ENCODE measurements around the gene SLCO4A1.

The SLCO4A1 gene

GRCh38 chr20:62606016-62606415 lies 36.3 kb upstream of the SLCO4A1 start:
- no peak for DNase-seq (ENCODE audit: low read depth in 2 of 2, low spot score in 1 of 2)

GRCh38 chr20:62606551-62607201 lies 35.6 kb upstream of the SLCO4A1 start:
- DNase-seq (ENCODE audit: low read depth in 2 of 2, low spot score in 1 of 2), result no peak

DNA sequence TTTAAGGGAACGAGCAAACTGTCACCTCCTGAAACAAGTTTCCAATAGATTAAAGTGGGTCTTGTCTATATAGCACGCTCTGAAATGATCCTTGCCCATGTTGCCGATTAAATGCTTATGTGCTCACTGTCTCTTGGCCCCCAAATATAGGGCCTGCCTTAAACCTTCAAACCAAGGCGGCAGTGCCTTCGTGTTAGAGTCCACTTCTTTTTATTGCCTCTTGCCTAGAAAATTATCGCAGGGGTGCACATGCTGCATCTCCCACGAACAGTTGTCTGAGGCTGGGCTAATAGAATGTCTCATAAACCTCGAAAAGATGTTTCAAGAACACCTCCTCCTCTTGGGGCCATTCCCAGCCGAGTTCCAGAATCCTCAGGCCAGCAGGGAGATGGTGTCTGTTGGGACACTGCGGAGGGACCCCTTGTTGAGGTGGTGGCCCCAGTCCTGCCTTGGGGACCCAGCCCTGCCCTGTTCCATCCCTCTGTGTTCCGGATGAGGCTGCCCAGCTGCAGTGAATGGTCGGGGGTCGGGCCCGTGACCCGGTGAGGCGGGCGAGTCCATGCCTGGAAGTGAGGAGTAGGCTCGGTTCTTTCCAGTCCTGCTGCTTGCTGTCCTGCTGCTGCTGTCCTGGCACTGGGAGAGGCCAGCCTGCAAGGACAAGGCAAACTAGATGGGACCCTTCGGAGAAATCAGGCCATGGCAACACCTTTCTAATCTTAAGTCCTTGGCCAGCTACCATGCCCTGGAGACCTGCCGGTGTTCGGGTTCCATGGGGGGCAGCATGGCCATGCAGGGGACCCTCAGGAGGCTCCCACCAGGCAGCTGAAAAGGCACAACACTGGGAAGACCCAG lies 34.7 kb upstream of the SLCO4A1 start:
- DNase-seq (ENCODE audit: low read depth in 2 of 2, low spot score in 1 of 2), result no peak

DNA sequence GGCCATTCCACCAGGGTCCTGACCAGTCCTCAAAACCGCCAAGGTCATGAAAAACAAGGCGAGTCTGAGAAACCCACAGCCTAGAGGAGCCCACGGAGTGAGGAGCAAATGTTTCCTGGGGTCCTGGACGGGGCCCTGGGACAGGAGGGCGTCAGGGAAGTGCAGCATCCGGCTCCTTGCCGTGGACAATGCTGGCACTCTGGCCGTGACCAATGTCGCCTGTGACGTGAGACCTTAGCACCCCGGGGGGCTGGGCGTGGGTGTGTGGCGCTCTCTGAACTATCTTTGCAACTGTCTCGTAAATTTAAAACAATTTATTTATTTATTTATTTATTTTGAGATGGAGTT lies 34.1 kb upstream of the SLCO4A1 start:
- DNase-seq (ENCODE audit: low read depth in 2 of 2, low spot score in 1 of 2), result no peak

DNA sequence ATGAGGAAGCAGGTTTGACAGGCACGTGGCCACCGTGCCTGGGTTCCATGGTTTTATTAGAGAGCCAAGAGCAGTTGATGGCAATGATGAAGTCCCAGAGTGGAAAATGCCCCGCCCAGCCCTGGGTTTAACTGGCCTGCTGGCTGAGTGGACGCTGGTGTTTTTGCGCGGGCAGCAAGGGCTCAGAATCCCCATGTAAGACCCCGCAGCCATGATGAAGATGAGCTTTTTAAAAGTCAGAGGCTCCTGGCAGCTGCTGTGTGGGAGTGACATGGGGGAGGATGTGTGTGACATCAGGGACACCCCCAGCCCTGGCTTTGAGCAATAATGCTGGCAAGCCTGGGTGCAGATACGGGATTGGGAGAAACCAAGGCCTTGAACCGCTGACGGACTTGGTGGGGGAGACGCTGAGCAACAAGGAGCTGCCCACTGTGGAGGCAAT lies 33.0 kb upstream of the SLCO4A1 start:
- no peak for DNase-seq (ENCODE audit: low read depth in 2 of 2, low spot score in 1 of 2)

DNA sequence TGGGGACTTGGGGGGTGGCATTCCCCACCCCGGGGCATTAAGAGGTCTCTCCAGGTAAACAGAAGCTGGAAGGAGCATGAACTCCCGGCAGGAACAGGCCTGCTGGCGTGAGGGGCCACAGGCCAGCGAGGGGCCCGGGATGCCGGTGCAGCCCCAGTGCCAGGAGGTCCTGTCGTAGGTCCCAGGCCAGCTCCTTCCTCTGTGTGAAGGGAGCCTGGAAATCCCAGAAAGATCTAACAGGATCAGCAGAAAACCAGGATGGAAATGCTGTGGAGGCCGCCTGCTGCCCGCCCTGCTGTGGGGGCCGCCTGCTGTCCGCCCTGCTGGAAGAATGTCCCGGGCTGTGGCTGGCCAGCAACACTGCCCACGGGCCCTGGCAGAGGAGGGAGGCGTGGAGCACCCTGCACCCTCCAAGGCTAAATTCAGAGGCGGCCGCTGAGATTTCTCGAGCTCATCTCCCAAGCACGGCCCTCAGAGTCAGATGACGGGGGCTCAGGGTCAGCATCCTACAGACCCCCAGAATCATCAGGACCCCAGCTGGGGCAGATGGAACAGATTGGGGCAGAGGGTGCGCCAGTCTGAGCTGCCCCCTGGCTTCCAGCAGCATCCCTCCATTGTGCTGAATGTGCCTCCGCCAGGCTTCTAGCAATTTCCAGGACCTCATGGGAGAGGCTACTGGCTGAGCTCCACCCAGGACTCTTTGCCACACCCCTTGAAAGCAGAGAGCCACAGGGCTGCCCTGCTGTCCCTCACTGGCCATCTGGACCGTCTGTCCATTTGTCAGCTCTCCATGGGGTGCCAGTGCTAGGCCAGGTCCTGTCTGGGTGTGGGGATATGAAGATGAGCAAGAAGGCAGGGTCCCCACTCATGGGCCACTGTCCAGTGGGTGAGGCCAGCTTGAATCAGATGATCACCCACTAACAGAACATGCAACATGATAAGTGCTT lies 32.2 kb upstream of the SLCO4A1 start:
- DNase-seq (ENCODE audit: low read depth in 2 of 2, low spot score in 1 of 2), result no peak

DNA sequence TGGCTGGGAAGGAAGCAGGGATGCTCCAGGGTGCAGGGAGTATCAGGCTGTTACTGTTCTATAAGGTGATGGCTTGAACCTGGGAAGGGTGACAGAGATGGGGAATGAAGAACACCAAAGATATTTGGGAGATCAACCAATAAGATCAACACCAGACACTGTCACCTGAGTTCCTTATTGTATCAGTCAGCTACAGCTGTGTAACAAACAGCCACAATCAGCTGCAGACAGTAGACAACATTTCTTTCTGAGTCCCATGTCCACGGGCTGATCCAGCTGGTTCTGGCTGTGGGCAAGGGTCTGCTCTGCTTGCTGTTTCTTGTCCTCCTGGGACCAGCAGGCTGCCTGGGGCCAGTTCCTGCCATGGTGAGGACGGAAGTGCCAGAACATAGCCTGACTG lies 31.3 kb upstream of the SLCO4A1 start:
- no peak for DNase-seq (ENCODE audit: low read depth in 2 of 2, low spot score in 1 of 2)

DNA sequence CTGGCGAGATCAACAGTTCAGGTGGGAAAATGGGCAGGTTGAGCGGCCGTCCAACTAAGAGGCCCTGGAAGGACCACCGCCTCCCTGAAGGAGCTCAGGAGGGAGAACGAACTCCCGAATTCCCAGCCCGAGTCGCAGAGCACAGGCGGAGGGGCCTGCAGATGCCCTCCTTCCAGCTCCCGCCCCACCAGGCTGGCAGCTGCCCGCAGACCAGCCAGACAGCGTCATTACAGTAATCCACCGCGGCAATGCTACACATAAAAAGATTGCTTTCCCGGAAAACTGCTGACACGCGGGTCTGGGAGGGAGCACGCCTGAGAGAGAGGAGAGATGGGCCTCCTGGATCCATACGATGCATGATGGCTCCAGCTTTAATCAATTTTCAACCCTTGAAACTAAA lies 30.5 kb upstream of the SLCO4A1 start:
- DNase-seq (ENCODE audit: low read depth in 2 of 2, low spot score in 1 of 2), result no peak

DNA sequence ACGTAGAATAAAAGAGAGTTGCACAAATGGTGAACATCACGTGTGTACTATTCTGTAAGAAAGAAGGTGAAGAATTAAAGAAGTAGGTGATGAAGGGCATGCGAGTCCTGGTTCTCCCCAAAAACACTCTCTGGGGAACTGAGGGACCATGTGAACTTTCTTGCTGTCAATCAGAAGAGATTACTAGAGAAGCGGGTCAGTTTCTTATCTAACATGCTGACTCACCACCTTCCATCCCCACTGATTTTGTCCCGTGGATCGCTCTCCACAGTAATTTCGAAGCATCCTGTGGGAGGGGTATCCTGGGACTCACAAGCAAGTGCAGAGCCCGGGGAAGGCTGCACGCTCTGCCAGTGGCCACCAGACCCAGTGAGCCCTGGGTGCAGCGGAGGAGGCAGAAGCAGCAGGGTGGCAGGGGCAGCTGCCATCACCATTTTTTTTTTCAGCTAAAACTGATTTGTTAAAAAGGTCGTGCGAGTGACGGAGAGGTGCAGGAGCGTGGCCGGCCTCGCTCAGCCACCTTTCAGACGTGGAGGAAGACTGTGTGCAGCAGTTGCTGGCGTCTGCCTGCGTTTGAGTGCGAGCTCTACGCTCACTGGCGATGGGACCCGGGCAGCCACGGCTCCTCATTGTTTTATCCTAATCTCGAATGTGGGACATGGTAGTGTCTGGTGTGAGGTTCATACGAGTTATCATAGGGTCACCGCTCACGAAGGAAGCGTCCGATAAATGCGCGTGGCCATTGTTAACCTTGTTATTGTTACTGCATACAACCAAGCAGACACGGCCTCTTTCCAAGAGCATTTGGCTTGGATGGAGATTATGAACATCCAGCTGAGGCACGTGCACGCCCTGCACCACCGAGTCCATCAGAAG lies 28.0 kb upstream of the SLCO4A1 start:
- DNase-seq (ENCODE audit: low read depth in 2 of 2, low spot score in 1 of 2), result no peak

- no peak for DNase-seq (ENCODE audit: low read depth in 2 of 2, low spot score in 1 of 2)
Measured at GRCh38 chr20:62614961-62615680, 27.2 kb upstream of the SLCO4A1 start.

DNA sequence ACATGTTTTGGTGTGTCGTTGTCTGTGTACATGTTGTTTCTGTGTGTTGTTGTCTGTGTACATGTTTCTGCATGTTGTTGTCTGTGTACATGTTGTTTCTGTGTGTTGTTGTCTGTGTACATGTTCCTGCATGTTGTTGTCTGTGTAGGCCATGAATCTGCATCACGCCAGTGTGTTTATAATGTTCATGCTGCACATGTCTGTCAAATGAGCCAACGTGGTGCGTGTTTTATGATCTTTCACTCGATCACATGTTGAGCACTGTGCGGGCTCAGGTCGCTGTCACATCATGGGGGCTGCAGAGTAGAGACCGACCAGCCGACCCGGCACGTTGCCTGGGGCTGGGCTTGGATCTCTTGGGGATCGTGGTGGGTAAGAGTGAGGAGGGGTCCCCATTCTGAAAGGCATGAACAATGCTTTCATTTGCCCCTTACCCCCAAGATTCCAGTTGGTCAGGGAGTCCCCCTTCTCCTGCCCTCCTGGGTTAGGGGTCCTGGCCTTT lies 26.5 kb upstream of the SLCO4A1 start:
- DNase-seq (ENCODE audit: low read depth in 2 of 2, low spot score in 1 of 2), result no peak

GRCh38 chr20:62616728-62617621 lies 25.3 kb upstream of the SLCO4A1 start:
- peak; percentile 35 to 46 for DNase-seq (ENCODE audit: low read depth in 2 of 2, low spot score in 1 of 2)

- DNase-seq (ENCODE audit: low read depth in 2 of 2, low spot score in 1 of 2), result peak in 1 of 2 donors; percentile 44
Measured at GRCh38 chr20:62617711-62618483, 24.4 kb upstream of the SLCO4A1 start.

DNA sequence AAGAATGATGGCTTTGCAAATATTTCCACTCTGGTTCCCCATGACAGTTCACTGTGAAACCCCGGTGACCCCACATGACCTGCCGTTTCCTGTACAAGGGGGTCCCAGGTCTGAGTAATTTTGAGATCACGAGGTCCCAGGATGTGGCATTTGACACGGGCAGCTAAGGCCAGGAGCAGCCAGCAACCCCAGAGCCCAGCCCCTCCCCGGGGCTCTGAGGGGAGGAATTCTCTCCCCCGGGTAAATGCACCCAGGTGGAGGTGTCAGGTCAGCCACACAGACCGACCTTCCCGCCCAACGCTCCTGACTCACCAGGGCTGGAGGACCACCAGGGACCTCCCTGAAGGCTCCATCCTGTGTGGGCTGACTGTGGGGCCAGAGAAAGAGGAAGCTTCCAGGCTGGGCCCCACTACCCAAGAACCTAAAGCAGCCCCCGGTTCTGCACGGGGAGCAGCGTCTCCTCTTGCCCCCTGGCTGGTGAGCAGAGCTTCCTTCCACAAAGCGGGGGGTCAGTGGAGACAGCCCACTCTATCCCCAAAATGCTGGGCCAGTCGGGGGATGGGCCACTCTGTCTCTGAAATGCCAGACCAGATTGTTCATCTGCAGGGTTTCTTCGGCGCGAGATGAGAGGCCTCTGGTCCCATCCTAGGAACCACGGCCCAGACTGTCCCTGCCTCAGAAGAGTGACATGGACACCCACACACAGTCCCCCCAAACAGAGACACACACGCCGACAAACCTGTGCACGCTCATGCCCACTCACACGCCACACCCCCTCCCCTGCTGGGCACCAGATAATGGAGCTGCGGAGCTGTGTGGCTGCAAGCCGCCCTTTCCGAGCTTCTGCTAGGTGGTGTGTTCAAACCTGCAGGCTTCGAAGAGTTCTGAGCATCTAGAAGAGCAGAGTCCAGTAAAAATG lies 23.4 kb upstream of the SLCO4A1 start:
- no peak for DNase-seq (ENCODE audit: low read depth in 2 of 2, low spot score in 1 of 2)

DNA sequence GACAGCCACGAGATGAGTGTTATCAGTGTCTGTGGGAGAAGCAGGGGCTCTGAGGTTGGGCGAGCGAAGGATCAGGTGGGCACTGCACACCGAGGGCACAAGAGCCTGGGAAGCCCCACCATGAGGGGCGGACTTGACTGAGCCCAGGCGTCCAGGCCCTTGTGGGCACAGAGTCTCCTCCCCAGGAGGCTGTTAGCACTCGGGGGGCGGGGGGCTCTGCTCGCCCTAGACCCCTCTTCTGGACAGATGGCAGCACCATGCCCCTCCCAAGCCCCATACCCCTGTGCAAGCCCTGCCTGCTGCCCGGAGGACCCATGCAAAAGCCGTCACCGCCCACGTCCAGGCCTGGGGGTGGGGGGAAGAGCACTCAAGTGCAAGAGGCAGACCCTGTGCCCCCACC lies 21.7 kb upstream of the SLCO4A1 start:
- no peak for DNase-seq (ENCODE audit: low read depth in 2 of 2, low spot score in 1 of 2)

DNA sequence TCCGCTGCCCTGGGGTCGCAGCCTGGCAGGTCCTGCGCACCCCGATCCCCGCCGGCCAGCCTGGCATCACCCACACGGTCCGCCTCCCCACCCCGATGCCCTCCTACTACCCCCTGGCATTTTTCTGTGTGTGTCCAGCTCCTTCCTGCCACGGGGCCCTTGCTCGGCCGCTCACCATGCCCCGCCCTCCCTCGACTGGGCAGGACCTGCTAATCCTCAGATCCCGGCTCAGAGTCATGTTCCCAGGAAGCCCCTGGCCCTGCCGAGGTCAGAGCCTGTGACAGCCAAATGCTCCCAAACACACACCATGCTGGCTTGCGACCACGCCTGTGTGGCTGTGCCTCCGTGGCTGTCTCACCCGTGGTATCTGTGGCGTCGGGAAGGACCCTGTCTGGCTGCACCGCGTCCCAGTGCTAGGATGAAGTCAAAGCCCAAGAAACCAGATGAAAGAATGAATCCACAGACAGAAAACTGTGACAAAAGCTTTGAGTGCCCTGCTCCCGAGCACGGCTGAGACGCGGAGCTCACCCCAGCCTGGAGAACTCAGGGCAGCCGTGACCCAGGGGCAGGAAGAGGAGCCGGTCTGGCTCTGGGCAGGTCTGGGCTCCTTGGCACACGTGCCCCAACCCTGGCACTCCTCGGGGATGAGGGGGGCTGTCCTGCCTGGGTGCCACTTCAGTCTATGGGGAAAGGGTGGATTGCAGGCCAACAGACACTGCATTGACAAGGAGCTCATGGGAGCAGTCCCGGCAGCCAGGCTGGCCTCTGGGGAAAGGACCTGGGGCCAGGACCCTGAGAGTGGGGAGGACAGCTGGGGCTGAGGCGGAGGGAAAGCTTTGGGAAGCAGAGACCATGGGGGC lies 20.8 kb upstream of the SLCO4A1 start:
- no peak for DNase-seq (ENCODE audit: low read depth in 2 of 2, low spot score in 1 of 2)
